ENCODE measurements around the gene CAMKV.

GRCh38 chr3:49812916-49813496 is 56.7 kb downstream of the CAMKV start:
- TF ChIP-seq CTCF (IDR thresholded peaks at IDR 0.05; ENCODE audit: low read length) (no peak), EZH2phosphoT487 (IDR thresholded peaks at IDR 0.05; ENCODE audit: low read length) (no peak), EZH2 (optimal IDR thresholded peaks at IDR 0.05; ENCODE audit: low read depth, low read length) (no peak)

Data from MM.1S (cell line).